Keratinocyte (primary cell): ENCODE data around the gene MAP3K20. TPM values are rescaled to one million over a fixed set of nuclear protein-coding genes. Genes with fewer than 3 reads are reported as not detected.
A peak's percentile ranks its signal among the peaks of the same experiment; 100 is the strongest.

ENCODE experiments used
- DNase-seq: peaks from one replicate; pipeline ENCODE4 v3.0.0-alpha.2; 2011; ENCODE audit warnings: low read depth, missing footprints, low spot score
- FAIRE-seq: peaks from 2 replicates; lab custom pipeline; 2011; peaks lifted over from hg19 to GRCh38; lab: Jason Lieb, UNC
- H2AFZ ChIP-seq: 2 replicates; pipeline ENCODE4 v1.6.0; 2012; ENCODE audit warnings: low read length, control low read depth, inconsistent platforms; ENCODE audit not compliant: control insufficient read depth
- H3K27ac ChIP-seq: 2 replicates; pipeline ENCODE4 v1.5.1; 2011; ENCODE audit warnings: low read length; ENCODE audit not compliant: control insufficient read depth, insufficient read depth
- H3K27me3 ChIP-seq: 3 replicates; pipeline ENCODE4 v1.6.0; 2011; ENCODE audit warnings: low read length; ENCODE audit not compliant: control insufficient read depth, insufficient read depth; ENCODE audit errors: extremely low read depth
- H3K36me3 ChIP-seq, 2 experiments: 2 replicates in 1 of 2; 3 replicates in 1 of 2; pipeline ENCODE4 v1.5.1; 2011; ENCODE audit warnings: low read length in 2 of 2, mild to moderate bottlenecking in 1 of 2; ENCODE audit not compliant: control insufficient read depth in 2 of 2, insufficient read depth in 2 of 2; ENCODE audit errors: extremely low read depth in 1 of 2
- H3K4me1 ChIP-seq: 3 replicates; pipeline ENCODE4 v1.5.1; 2011; ENCODE audit warnings: low read length; ENCODE audit not compliant: control insufficient read depth, insufficient read depth; ENCODE audit errors: extremely low read depth
- H3K4me2 ChIP-seq: 3 replicates; pipeline ENCODE4 v1.6.0; 2011; ENCODE audit warnings: low read depth, low read length; ENCODE audit not compliant: control insufficient read depth, insufficient read depth; ENCODE audit errors: extremely low read depth
- H3K4me3 ChIP-seq, 3 experiments: fragments of 200-600 bp in 1 of 3; sonication (generic) in 1 of 3; 2 replicates in 2 of 3; 3 replicates in 1 of 3; pipeline ENCODE4 v1.5.1; 2011 to 2016; ENCODE audit warnings: low read length in 3 of 3, mild to moderate bottlenecking in 3 of 3, control low read depth in 2 of 3, inconsistent platforms in 1 of 3, low read depth in 1 of 3, mixed read lengths in 1 of 3, mixed run types in 1 of 3, moderate library complexity in 1 of 3; ENCODE audit not compliant: control insufficient read depth in 2 of 3, insufficient read depth in 2 of 3; ENCODE audit errors: extremely low read depth in 1 of 3
- H3K79me2 ChIP-seq: 2 replicates; pipeline ENCODE4 v1.6.0; 2012; ENCODE audit warnings: low read length; ENCODE audit not compliant: control insufficient read depth, insufficient read depth
- H3K9ac ChIP-seq: 3 replicates; pipeline ENCODE4 v1.6.0; 2011; ENCODE audit warnings: low read length; ENCODE audit not compliant: control insufficient read depth, insufficient read depth; ENCODE audit errors: extremely low read depth
- H3K9me1 ChIP-seq: 3 replicates; pipeline ENCODE4 v1.6.0; 2011; ENCODE audit warnings: low read length; ENCODE audit not compliant: control insufficient read depth, insufficient read depth; ENCODE audit errors: extremely low read depth
- H3K9me3 ChIP-seq: 2 replicates; pipeline ENCODE4 v1.5.1; 2012; ENCODE audit warnings: low read depth, low read length; ENCODE audit not compliant: control insufficient read depth
- H4K20me1 ChIP-seq: 3 replicates; pipeline ENCODE4 v1.6.0; 2011; ENCODE audit warnings: low read length; ENCODE audit not compliant: control insufficient read depth, insufficient read depth; ENCODE audit errors: extremely low read depth
- CTCF ChIP-seq, 3 experiments: IDR thresholded peaks in 1 of 3; conservative IDR thresholded peaks in 1 of 3; optimal IDR thresholded peaks in 1 of 3; 2 replicates in 2 of 3; 3 replicates in 1 of 3; pipeline versions ENCODE3 to v1.5.1; 2011; ENCODE audit warnings: low read length in 3 of 3, mild to moderate bottlenecking in 3 of 3, moderate library complexity in 2 of 3, control low read depth in 1 of 3, inconsistent platforms in 1 of 3; ENCODE audit not compliant: insufficient read depth in 2 of 3; ENCODE audit errors: extremely low read depth in 1 of 3
- EZH2 ChIP-seq: IDR thresholded peaks from one replicate; pipeline ENCODE4 v1.6.1; 2012; ENCODE audit warnings: inconsistent platforms, mild to moderate bottlenecking, low read length, moderate library complexity
- dilution Hi-C: fragments of 300-500 bp; cut with MboI; formaldehyde crosslinking; loops from one replicate; pipeline ENCODE4 v1.7.0; 2020; ENCODE audit warnings: low sequenced_read_pairs; ENCODE audit not compliant: extremely low pct_ligation_motif_present
- polyA plus RNA-seq, 5 experiments: library from polyadenylated mRNA; depleted of rRNA in 3 of 5; stranded (reverse) in 3 of 5; stranded (forward) in 1 of 5; unstranded in 1 of 5; fragments of >200 nt; gene quantifications; 1 replicate in 1 of 5; 2 replicates in 3 of 5; 3 replicates in 1 of 5; pipeline versions ENCODE4 v1.2.1 to v1.2.3, GENCODE V29; 2011 to 2012; ENCODE audit warnings: missing spikeins in 2 of 5, low read depth in 1 of 5, low replicate concordance in 1 of 5

MAP3K20 gene
- polyA plus RNA-seq, 1 donor (not counting 4 experiments of a cell fraction or from before 2014, with no cell fraction given): 31.7 TPM

- no peaks in the 10 kb centered on the region for H3K9me3 ChIP-seq
- no peak overlapping the region for H2AFZ ChIP-seq
- H3K79me2 ChIP-seq: peaks cover 26% of the 10 kb centered on the region
- no peak overlapping the region for H3K4me3 ChIP-seq
- H4K20me1 ChIP-seq: no peaks in the 10 kb centered on the region
- FAIRE-seq (peak; percentile 74), DNase-seq (no peak)
- H3K9ac ChIP-seq: no peak overlapping the region
- peak overlapping the region; percentile 83 for H3K27ac ChIP-seq
- no peaks in the 10 kb centered on the region for H3K9me1 ChIP-seq
- H3K4me1 ChIP-seq: peaks cover 53% of the 10 kb centered on the region
- TF ChIP-seq EZH2: no peak
- no peak for TF ChIP-seq CTCF (optimal IDR thresholded peaks at IDR 0.05 in 1 of 3, IDR thresholded peaks at IDR 0.05 in 1 of 3, conservative IDR thresholded peaks at IDR 0.05 in 1 of 3; ENCODE audit: extremely low read depth in 1 of 3, insufficient read depth in 2 of 3, low read length in 3 of 3)
- dilution Hi-C loops: no loop called here
- no peaks in the 10 kb centered on the region for H3K36me3 ChIP-seq
- peak overlapping the region; percentile 33 for H3K4me2 ChIP-seq
- H3K27me3 ChIP-seq: no peaks in the 10 kb centered on the region
Observed at GRCh38 chr2:173134703-173135102, 59.1 kb downstream of the MAP3K20 start.

GRCh38 chr2:173136067-173136466, 60.4 kb downstream of the MAP3K20 start:
- Histone ChIP-seq H3K79me2 (peaks cover 26% of the 10 kb centered on the region), H3K4me1 (peaks cover 44% of the 10 kb centered on the region), H3K4me3 (peak overlapping the region in 2 of 3 experiments; percentile 52 to 56), H3K9me3 (no peaks in the 10 kb centered on the region), H3K27ac (peak overlapping the region; percentile 83), H2AFZ (peak overlapping the region; percentile 63), H3K9ac (peak overlapping the region; percentile 62), H3K9me1 (no peaks in the 10 kb centered on the region), H3K27me3 (no peaks in the 10 kb centered on the region), H3K36me3 (no peaks in the 10 kb centered on the region), H3K4me2 (peak overlapping the region; percentile 92), H4K20me1 (no peaks in the 10 kb centered on the region)
- DNase-seq: no peak
- dilution Hi-C loops: no loop called here
- no peak for TF ChIP-seq EZH2
- TF ChIP-seq CTCF (optimal IDR thresholded peaks at IDR 0.05 in 1 of 3, IDR thresholded peaks at IDR 0.05 in 1 of 3, conservative IDR thresholded peaks at IDR 0.05 in 1 of 3; ENCODE audit: extremely low read depth in 1 of 3, insufficient read depth in 2 of 3, low read length in 3 of 3): no peak
- no peak for FAIRE-seq
